ENCODE data around the gene GALNT10. TPM values are rescaled to one million over a fixed set of nuclear protein-coding genes. Genes with fewer than 3 reads are reported as not detected.
A peak's percentile ranks its signal among the peaks of the same experiment; 100 is the strongest.

Gene GALNT10
- total RNA-seq, 1 donor from 2014 or later = 10.2 TPM

- Histone ChIP-seq H3K79me2 (ENCODE audit: low read depth) (peaks cover 45% of the 10 kb centered on the region), H4K20me1 (ENCODE audit: low read depth) (peaks cover 46% of the 10 kb centered on the region), H3K4me2 (peak overlapping the region; percentile 96), H3K9ac (peak overlapping the region; percentile 66), H3K9me3 (ENCODE audit: low read depth) (no peaks in the 10 kb centered on the region), H3K36me3 (no peaks in the 10 kb centered on the region), H3K4me1 (peaks cover 11% of the 10 kb centered on the region), H3K4me3 (peak overlapping the region; percentile 77), H2AFZ (replicated peaks) (peak overlapping the region; percentile 85), H3F3A (ENCODE audit: low read depth) (peaks cover 16% of the 10 kb centered on the region), H3K27me3 (peaks cover 5% of the 10 kb centered on the region), H3K27ac (no peak overlapping the region)
- no peaks in the 10 kb centered on the region for H3K9me3 Mint-ChIP-seq
- H3K4me1 Mint-ChIP-seq = peaks cover 21% of the 10 kb centered on the region
- TF ChIP-seq EZH2phosphoT487 (IDR thresholded peaks at IDR 0.05) (no peak), EZH2 (IDR thresholded peaks at IDR 0.05) (no peak), CTCF (IDR thresholded peaks at IDR 0.05) (no peak)
- peaks cover 2% of the 10 kb centered on the region for H3K27me3 Mint-ChIP-seq (ENCODE audit: insufficient read depth, low read depth)
- peak overlapping the region; percentile 97 for H3K4me3 Mint-ChIP-seq
- H3K36me3 Mint-ChIP-seq = peaks cover 14% of the 10 kb centered on the region
- peak; percentile 78 for DNase-seq (ENCODE audit: low spot score)
- H3K27ac Mint-ChIP-seq = no peak overlapping the region
Measured at GRCh38 chr5:154446195-154447088, 255.9 kb downstream of the GALNT10 start.

- Histone ChIP-seq H3K36me3 (no peaks in the 10 kb centered on the region), H2AFZ (replicated peaks) (peak overlapping the region; percentile 85), H3K9ac (peak overlapping the region; percentile 66), H4K20me1 (ENCODE audit: low read depth) (peaks cover 46% of the 10 kb centered on the region), H3K79me2 (ENCODE audit: low read depth) (peaks cover 45% of the 10 kb centered on the region), H3K27me3 (peaks cover 5% of the 10 kb centered on the region), H3F3A (ENCODE audit: low read depth) (peaks cover 16% of the 10 kb centered on the region), H3K4me1 (peaks cover 11% of the 10 kb centered on the region), H3K4me3 (peak overlapping the region; percentile 77), H3K4me2 (peak overlapping the region; percentile 96), H3K27ac (no peak overlapping the region), H3K9me3 (ENCODE audit: low read depth) (no peaks in the 10 kb centered on the region)
- no peak overlapping the region for H3K27ac Mint-ChIP-seq
- DNase-seq (ENCODE audit: low spot score) = no peak
- H3K4me3 Mint-ChIP-seq = peak overlapping the region; percentile 97
- no peaks in the 10 kb centered on the region for H3K9me3 Mint-ChIP-seq
- peaks cover 10% of the 10 kb centered on the region for H3K36me3 Mint-ChIP-seq
- H3K27me3 Mint-ChIP-seq (ENCODE audit: insufficient read depth, low read depth) = peaks cover 2% of the 10 kb centered on the region
- peaks cover 24% of the 10 kb centered on the region for H3K4me1 Mint-ChIP-seq
- TF ChIP-seq EZH2phosphoT487 (IDR thresholded peaks at IDR 0.05) = no peak
Measured at GRCh38 chr5:154447089-154447725, 256.7 kb downstream of the GALNT10 start.

- TF ChIP-seq EZH2phosphoT487 (IDR thresholded peaks at IDR 0.05) (no peak), EZH2 (IDR thresholded peaks at IDR 0.05) (no peak), CTCF (IDR thresholded peaks at IDR 0.05) (no peak)
- Histone ChIP-seq H3K4me1 (peaks cover 6% of the 10 kb centered on the region), H3K79me2 (ENCODE audit: low read depth) (peaks cover 36% of the 10 kb centered on the region), H3K36me3 (no peaks in the 10 kb centered on the region), H3K4me3 (no peak overlapping the region), H2AFZ (replicated peaks) (no peak overlapping the region), H3F3A (ENCODE audit: low read depth) (peaks cover 16% of the 10 kb centered on the region), H3K9me3 (ENCODE audit: low read depth) (no peaks in the 10 kb centered on the region), H4K20me1 (ENCODE audit: low read depth) (peaks cover 46% of the 10 kb centered on the region), H3K9ac (no peak overlapping the region), H3K4me2 (no peak overlapping the region), H3K27me3 (peaks cover 5% of the 10 kb centered on the region), H3K27ac (no peak overlapping the region)
- Mint-ChIP-seq H3K9me3 (no peaks in the 10 kb centered on the region), H3K4me3 (no peak overlapping the region), H3K36me3 (peaks cover 21% of the 10 kb centered on the region), H3K27me3 (ENCODE audit: insufficient read depth, low read depth) (peaks cover 4% of the 10 kb centered on the region), H3K27ac (no peak overlapping the region), H3K4me1 (peaks cover 20% of the 10 kb centered on the region)
- DNase-seq (ENCODE audit: low spot score) = no peak
Measured at GRCh38 chr5:154449786-154450185, 259.3 kb downstream of the GALNT10 start.
